ENCODE results near the gene ZNRF3. TPM values are rescaled to one million over a fixed set of nuclear protein-coding genes. Genes with fewer than 3 reads are reported as not detected.
A peak's percentile ranks its signal among the peaks of the same experiment; 100 is the strongest.

ZNRF3 gene
- total RNA-seq, 1 donor from 2014 or later, result 5.8 TPM

DNA sequence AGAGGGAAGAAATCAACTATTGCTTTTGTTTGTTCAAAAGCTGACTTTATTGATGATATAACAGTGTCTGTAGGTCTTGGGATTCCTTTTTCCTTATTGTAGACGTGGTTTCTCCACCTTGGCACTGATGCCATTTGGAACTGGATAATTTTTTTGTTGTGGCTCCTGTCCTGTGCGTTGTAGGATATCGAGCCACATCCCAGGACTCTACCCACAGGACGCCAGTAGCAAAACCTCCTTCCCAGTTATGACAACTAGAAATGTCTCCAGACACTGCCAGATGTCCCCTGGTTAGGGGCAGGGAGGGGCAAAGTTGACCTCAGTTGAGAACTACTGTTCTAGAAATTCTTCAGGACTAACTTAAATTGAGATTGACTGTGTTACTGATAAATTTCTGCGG lies 45.8 kb downstream of the ZNRF3 start:
- FAIRE-seq (no peak), DNase-seq (ENCODE audit: low read depth) (no peak)
- Mint-ChIP-seq H3K9me3 (ENCODE audit: unreplicated experiment) (no peaks in the 10 kb centered on the region), H3K36me3 (ENCODE audit: low read depth, unreplicated experiment) (no peaks in the 10 kb centered on the region), H3K4me1 (ENCODE audit: low read depth, unreplicated experiment) (peaks cover 9% of the 10 kb centered on the region), H3K27ac (ENCODE audit: unreplicated experiment) (no peak overlapping the region), H3K27me3 (ENCODE audit: low read depth, unreplicated experiment) (no peaks in the 10 kb centered on the region), H3K4me3 (ENCODE audit: unreplicated experiment) (no peak overlapping the region)
- Histone ChIP-seq H3K27me3 (ENCODE audit: insufficient read depth, low read length) (no peaks in the 10 kb centered on the region), H3K27ac (ENCODE audit: low read depth, low read length) (no peak overlapping the region), H3K9ac (ENCODE audit: low read length) (no peak overlapping the region), H3K79me2 (ENCODE audit: insufficient read depth, low read length) (peaks cover 46% of the 10 kb centered on the region), H4K20me1 (ENCODE audit: insufficient read depth, low read length) (peaks cover 62% of the 10 kb centered on the region), H2AFZ (ENCODE audit: low read depth, low read length) (no peak overlapping the region), H3K36me3 (ENCODE audit: insufficient read depth, low read length) (no peaks in the 10 kb centered on the region), H3K4me2 (ENCODE audit: low read length) (no peak overlapping the region), H3K4me1 (ENCODE audit: insufficient read depth, low read length) (peaks cover 5% of the 10 kb centered on the region), H3K4me3 (ENCODE audit: insufficient read depth, low read depth, low read length) (no peak overlapping the region), H3K9me3 (ENCODE audit: insufficient read depth, low read depth, low read length) (no peaks in the 10 kb centered on the region)
- TF ChIP-seq EZH2 (IDR thresholded peaks at IDR 0.05; ENCODE audit: insufficient read depth, low read length), result no peak
- TF ChIP-seq, protein P1, sequence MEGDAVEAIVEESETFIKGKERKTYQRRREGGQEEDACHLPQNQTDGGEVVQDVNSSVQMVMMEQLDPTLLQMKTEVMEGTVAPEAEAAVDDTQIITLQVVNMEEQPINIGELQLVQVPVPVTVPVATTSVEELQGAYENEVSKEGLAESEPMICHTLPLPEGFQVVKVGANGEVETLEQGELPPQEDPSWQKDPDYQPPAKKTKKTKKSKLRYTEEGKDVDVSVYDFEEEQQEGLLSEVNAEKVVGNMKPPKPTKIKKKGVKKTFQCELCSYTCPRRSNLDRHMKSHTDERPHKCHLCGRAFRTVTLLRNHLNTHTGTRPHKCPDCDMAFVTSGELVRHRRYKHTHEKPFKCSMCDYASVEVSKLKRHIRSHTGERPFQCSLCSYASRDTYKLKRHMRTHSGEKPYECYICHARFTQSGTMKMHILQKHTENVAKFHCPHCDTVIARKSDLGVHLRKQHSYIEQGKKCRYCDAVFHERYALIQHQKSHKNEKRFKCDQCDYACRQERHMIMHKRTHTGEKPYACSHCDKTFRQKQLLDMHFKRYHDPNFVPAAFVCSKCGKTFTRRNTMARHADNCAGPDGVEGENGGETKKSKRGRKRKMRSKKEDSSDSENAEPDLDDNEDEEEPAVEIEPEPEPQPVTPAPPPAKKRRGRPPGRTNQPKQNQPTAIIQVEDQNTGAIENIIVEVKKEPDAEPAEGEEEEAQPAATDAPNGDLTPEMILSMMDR (IDR thresholded peaks at IDR 0.05; ENCODE audit: insufficient read depth, low read depth, low read length), result no peak

DNA sequence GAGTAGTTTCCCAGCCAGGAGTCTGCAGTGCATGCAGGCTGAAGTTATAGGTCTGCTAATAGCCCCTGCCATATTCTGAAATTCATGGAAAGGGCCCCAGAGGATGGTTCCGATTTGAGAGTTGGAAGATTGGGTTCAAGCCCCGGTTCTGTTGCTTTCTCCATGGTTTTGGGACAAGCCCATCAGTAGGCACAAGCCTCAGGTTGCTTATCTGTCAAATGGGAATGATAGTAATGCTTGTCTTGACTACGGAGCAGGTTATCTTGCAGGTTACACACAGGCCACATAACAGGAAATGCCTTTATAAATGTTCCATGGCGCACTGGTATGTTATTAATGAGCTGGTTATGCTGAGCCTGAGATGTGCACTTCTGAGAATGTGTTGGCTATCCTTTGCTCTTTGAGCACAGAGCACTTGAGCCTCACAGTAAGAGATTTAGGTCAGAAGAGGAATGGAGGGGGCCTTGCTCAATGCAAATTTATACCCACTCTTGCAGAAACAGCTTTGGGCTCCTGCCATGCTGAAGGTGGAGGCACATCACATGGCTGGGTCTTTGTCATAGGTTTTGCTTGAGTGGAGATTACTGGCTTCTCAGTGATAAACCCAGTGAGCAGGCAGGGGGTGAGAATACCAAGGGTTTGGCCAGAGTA lies 47.1 kb downstream of the ZNRF3 start:
- H3K9me3 Mint-ChIP-seq (ENCODE audit: unreplicated experiment), result peaks cover 2% of the 10 kb centered on the region
- H3K4me3 ChIP-seq (ENCODE audit: insufficient read depth, low read depth, low read length), result no peak overlapping the region
- TF ChIP-seq EZH2 (IDR thresholded peaks at IDR 0.05; ENCODE audit: insufficient read depth, low read length), result no peak
- TF ChIP-seq, protein P1 (IDR thresholded peaks at IDR 0.05; ENCODE audit: insufficient read depth, low read depth, low read length), result no peak
- DNase-seq (ENCODE audit: low read depth) (peak; percentile 68), FAIRE-seq (no peak)
- peaks cover 58% of the 10 kb centered on the region for H4K20me1 ChIP-seq (ENCODE audit: insufficient read depth, low read length)
- H3K4me3 Mint-ChIP-seq (ENCODE audit: unreplicated experiment), result no peak overlapping the region
- H3K27me3 Mint-ChIP-seq (ENCODE audit: low read depth, unreplicated experiment), result no peaks in the 10 kb centered on the region
- H3K4me2 ChIP-seq (ENCODE audit: low read length), result no peak overlapping the region
- no peak overlapping the region for H3K9ac ChIP-seq (ENCODE audit: low read length)
- no peak overlapping the region for H3K27ac ChIP-seq (ENCODE audit: low read depth, low read length)
- no peaks in the 10 kb centered on the region for H3K9me3 ChIP-seq (ENCODE audit: insufficient read depth, low read depth, low read length)
- peaks cover 5% of the 10 kb centered on the region for H3K4me1 ChIP-seq (ENCODE audit: insufficient read depth, low read length)
- no peak overlapping the region for H3K27ac Mint-ChIP-seq (ENCODE audit: unreplicated experiment)
- peaks cover 9% of the 10 kb centered on the region for H3K4me1 Mint-ChIP-seq (ENCODE audit: low read depth, unreplicated experiment)
- no peaks in the 10 kb centered on the region for H3K36me3 ChIP-seq (ENCODE audit: insufficient read depth, low read length)
- peaks cover 36% of the 10 kb centered on the region for H3K79me2 ChIP-seq (ENCODE audit: insufficient read depth, low read length)
- H2AFZ ChIP-seq (ENCODE audit: low read depth, low read length), result no peak overlapping the region
- no peaks in the 10 kb centered on the region for H3K36me3 Mint-ChIP-seq (ENCODE audit: low read depth, unreplicated experiment)
- H3K27me3 ChIP-seq (ENCODE audit: insufficient read depth, low read length), result no peaks in the 10 kb centered on the region

DNA sequence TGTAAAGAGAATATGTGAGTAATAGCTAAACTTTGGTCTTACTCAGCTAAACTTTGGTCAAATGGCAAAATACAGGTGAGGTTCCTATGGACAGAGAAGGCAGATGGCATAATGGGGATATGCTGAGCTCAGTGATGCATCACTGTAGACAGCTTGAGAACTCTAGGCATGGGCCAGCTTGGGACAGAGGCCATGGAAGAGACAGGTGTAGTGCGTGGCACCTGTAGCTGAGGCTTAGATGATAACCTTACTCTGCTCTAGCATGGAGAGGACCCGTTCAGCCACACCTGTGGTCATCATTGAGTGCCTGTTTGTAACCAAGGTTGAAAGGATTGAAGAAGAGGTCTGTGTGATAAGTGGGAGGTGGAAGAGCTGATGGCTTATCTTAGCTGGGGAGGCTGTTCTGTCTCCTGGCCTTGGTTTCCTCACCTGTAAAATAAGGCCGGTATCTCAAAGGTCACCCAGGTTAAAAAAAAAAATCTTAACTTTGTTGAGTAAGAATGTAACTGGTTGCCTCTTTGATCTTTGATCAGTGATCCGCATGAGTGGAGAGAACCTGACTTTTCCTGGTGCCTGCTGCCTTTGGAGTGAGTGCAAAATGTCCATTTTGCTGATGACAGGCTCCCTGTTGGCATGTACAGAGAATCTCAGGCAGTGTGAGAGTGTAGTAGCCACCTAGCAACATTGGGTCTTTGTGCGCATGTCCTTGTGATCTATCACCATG lies 48.6 kb downstream of the ZNRF3 start:
- Histone ChIP-seq H3K4me2 (ENCODE audit: low read length) (no peak overlapping the region), H3K9ac (ENCODE audit: low read length) (no peak overlapping the region), H3K4me1 (ENCODE audit: insufficient read depth, low read length) (peaks cover 5% of the 10 kb centered on the region), H4K20me1 (ENCODE audit: insufficient read depth, low read length) (peaks cover 64% of the 10 kb centered on the region), H3K4me3 (ENCODE audit: insufficient read depth, low read depth, low read length) (no peak overlapping the region), H3K36me3 (ENCODE audit: insufficient read depth, low read length) (no peaks in the 10 kb centered on the region), H3K79me2 (ENCODE audit: insufficient read depth, low read length) (peaks cover 37% of the 10 kb centered on the region), H2AFZ (ENCODE audit: low read depth, low read length) (no peak overlapping the region), H3K27ac (ENCODE audit: low read depth, low read length) (no peak overlapping the region), H3K27me3 (ENCODE audit: insufficient read depth, low read length) (no peaks in the 10 kb centered on the region), H3K9me3 (ENCODE audit: insufficient read depth, low read depth, low read length) (no peaks in the 10 kb centered on the region)
- peaks cover 2% of the 10 kb centered on the region for H3K9me3 Mint-ChIP-seq (ENCODE audit: unreplicated experiment)
- DNase-seq (ENCODE audit: low read depth) (no peak), FAIRE-seq (no peak)
- TF ChIP-seq, protein P1 (IDR thresholded peaks at IDR 0.05; ENCODE audit: insufficient read depth, low read depth, low read length), result no peak
- no peak for TF ChIP-seq EZH2 (IDR thresholded peaks at IDR 0.05; ENCODE audit: insufficient read depth, low read length)
- H3K27me3 Mint-ChIP-seq (ENCODE audit: low read depth, unreplicated experiment), result no peaks in the 10 kb centered on the region
- H3K4me3 Mint-ChIP-seq (ENCODE audit: unreplicated experiment), result no peak overlapping the region
- H3K4me1 Mint-ChIP-seq (ENCODE audit: low read depth, unreplicated experiment), result peaks cover 9% of the 10 kb centered on the region
- H3K27ac Mint-ChIP-seq (ENCODE audit: unreplicated experiment), result no peak overlapping the region
- H3K36me3 Mint-ChIP-seq (ENCODE audit: low read depth, unreplicated experiment), result peaks cover 3% of the 10 kb centered on the region
